Measurements from ENCODE around the gene EXTL1.

EXTL1 gene

DNA sequence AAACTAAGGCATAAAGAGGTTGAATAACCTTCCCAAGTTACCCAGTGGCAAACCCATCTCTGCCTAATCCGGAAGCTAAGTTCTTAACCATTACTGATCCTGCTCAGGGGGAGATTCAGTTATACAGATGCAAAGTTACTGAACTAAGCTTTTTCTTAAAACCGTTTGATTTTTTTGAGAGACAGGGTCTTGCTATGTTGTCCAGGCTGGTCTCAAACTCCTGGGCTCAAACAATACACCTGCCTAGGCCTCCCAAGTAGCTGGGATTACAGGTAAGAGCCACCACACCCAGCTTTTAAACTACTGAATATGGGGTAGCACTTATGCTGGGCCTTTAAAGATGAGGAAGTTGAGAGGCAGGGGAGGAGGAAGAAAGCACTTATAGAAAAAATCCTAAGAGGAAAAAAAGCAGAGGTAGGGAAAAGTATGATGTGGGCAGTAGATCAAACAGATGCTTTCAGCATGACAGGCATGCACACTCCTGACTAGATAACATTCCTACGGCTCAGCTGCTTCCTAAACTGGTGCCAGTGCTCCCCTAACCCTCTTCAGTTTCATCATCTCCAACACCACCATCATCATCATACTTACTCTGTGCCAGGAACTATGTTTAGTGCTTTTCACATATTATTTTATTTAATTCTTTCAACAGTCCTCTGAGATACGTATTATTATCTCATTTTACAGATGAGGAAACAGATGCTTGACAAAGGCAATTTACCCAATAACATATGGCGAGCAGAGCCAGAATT, 29.5 kb upstream of the EXTL1 start:
- no peak for DNase-seq (ENCODE audit: low read depth)
- H3K4me3 ChIP-seq (ENCODE audit: low read depth, low read length): no peak overlapping the region
- TF ChIP-seq, protein P1, sequence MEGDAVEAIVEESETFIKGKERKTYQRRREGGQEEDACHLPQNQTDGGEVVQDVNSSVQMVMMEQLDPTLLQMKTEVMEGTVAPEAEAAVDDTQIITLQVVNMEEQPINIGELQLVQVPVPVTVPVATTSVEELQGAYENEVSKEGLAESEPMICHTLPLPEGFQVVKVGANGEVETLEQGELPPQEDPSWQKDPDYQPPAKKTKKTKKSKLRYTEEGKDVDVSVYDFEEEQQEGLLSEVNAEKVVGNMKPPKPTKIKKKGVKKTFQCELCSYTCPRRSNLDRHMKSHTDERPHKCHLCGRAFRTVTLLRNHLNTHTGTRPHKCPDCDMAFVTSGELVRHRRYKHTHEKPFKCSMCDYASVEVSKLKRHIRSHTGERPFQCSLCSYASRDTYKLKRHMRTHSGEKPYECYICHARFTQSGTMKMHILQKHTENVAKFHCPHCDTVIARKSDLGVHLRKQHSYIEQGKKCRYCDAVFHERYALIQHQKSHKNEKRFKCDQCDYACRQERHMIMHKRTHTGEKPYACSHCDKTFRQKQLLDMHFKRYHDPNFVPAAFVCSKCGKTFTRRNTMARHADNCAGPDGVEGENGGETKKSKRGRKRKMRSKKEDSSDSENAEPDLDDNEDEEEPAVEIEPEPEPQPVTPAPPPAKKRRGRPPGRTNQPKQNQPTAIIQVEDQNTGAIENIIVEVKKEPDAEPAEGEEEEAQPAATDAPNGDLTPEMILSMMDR (IDR thresholded peaks at IDR 0.05; ENCODE audit: insufficient read depth, low read depth, low read length, missing control alignments): no peak

- TF ChIP-seq, protein P1 (IDR thresholded peaks at IDR 0.05; ENCODE audit: insufficient read depth, low read depth, low read length, missing control alignments): no peak
- no peak overlapping the region for H3K4me3 ChIP-seq (ENCODE audit: low read depth, low read length)
- DNase-seq (ENCODE audit: low read depth): no peak
Measured at GRCh38 chr1:25992689-25993171, 28.8 kb upstream of the EXTL1 start.

DNA sequence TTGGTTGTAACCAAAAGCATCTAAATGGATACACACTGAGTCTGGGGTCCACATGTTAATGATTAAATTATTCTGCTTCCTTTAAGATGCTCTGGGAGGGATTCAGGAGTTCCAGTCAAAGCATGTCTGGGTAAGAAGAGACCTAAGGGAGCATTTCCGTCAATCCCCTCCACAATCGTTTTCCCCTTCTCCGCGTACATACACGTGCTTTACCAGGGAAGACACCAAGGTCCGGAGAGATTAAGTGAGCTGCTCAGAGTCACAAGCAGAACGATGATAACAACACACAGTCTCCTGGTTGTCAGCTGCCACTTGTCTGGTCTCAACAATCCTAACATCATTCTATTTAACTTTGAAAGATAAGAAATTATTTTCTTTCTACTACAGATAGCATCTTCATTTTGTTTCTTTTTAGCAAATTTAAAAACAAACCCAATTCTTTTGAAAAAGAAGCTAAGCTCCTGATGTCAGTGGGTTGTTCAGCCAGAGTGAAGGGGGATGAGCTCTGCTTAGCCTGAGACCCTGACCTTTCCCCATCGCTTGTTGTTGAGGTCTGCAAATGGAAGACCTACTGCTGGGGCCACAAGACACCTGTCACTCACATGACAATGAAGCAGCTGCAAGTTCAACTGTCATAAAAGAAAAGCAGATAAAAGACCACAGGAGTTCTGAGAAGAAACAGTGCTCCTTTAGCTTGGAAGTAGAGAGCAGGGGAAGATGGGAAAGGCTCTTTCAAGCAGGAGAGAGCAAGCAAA, 28.2 kb upstream of the EXTL1 start:
- TF ChIP-seq, protein P1 (IDR thresholded peaks at IDR 0.05; ENCODE audit: insufficient read depth, low read depth, low read length, missing control alignments): no peak
- no peak for DNase-seq (ENCODE audit: low read depth)
- no peak overlapping the region for H3K4me3 ChIP-seq (ENCODE audit: low read depth, low read length)

- H3K4me3 ChIP-seq (ENCODE audit: low read depth, low read length): no peak overlapping the region
- TF ChIP-seq, protein P1 (IDR thresholded peaks at IDR 0.05; ENCODE audit: insufficient read depth, low read depth, low read length, missing control alignments): no peak
- DNase-seq (ENCODE audit: low read depth): no peak
Measured at GRCh38 chr1:25994402-25995150, 27.0 kb upstream of the EXTL1 start.

DNA sequence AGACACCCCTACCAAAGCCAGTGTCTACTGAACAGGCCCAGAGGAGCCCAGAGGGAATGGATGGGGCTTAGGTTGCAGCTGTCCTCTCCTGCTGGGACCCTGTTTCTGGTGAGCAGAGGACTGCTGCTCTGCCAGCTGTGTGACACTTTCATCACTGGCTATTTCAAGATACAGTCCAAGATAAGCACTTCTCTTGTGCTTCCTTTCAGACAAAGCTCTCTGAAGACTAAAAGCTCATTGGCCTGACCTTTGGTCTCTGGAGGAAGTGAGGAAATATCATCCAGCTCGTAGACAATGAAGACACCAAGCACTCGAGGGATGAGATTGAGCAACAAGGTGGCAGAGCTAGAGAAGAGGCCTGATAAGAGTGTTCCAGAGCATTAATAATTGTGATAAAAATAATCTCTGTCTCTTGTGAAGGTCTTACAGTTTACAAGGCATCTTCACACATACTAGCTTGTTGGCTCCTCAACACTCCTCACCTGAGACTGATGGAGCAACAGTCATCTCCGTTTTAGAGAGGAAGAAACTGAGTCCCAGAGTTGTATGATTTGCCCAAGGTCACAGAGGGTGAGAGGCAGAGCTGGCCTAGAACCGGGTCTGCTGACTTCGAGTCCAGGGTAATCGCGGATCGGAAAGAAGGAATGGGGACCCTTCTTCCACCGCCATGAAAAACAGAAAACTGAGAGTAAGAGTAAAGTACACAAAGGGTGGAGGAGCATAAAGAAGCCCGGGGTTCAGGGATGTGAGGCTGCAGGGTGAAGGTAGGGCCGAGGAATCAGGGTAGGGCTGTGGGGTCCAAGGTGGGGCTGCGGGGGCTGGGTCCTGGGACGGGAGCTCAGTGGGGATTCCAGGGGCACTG, 24.4 kb upstream of the EXTL1 start:
- H3K4me3 ChIP-seq (ENCODE audit: low read depth, low read length): peak overlapping the region; percentile 81
- TF ChIP-seq, protein P1 (IDR thresholded peaks at IDR 0.05; ENCODE audit: insufficient read depth, low read depth, low read length, missing control alignments): no peak
- DNase-seq (ENCODE audit: low read depth): peak; percentile 56
